Brain microvascular endothelial cell (primary cell): ENCODE measurements around the gene DENND6B.

ENCODE experiments used
- DNase-seq: peaks from one replicate; pipeline ENCODE4 v3.0.0-alpha.2; 2020
- H3K27ac ChIP-seq: fragments of 250-450 bp; sonication (Bioruptor Pico); 2 replicates; pipeline ENCODE4 v1.5.1; 2020; ENCODE audit warnings: mild to moderate bottlenecking, moderate library complexity
- H3K27me3 ChIP-seq: fragments of 250-450 bp; sonication (Bioruptor Pico); replicated peaks from 2 replicates; pipeline ENCODE4 v1.5.1; 2020; ENCODE audit warnings: mild to moderate bottlenecking
- H3K36me3 ChIP-seq: fragments of 250-450 bp; sonication (Bioruptor Pico); replicated peaks from 2 replicates; pipeline ENCODE4 v1.5.1; 2020; ENCODE audit warnings: mild to moderate bottlenecking
- H3K4me3 ChIP-seq: 2 replicates; pipeline ENCODE4 v1.5.1; 2011; ENCODE audit warnings: low read depth, mild to moderate bottlenecking, control low read depth, low read length, moderate library complexity
- CTCF ChIP-seq: IDR thresholded peaks from 2 replicates; pipeline ENCODE4 v1.5.1; 2011; ENCODE audit warnings: low read depth, mild to moderate bottlenecking, moderate library complexity, low read length, control low read depth, inconsistent platforms; ENCODE audit errors: missing control alignments
- in situ Hi-C: cut with HindIII; loops from 2 replicates; pipeline ENCODE4 v1.10.0; 2017; ENCODE audit warnings: low sequenced_read_pairs, low pct_ligation_motif_present

The DENND6B gene

GRCh38 chr22:50262460-50262911, 64.3 kb downstream of the DENND6B start:
- in situ Hi-C loops: no loop called here
- TF ChIP-seq CTCF: no peak
- Histone ChIP-seq H3K27ac (no peak overlapping the region), H3K4me3 (no peak overlapping the region), H3K36me3 (no peaks in the 10 kb centered on the region), H3K27me3 (no peaks in the 10 kb centered on the region)
- DNase-seq: no peak

- TF ChIP-seq CTCF: no peak
- no peak for DNase-seq
- peak within 1 kb of the TSS; percentile 62 for H3K4me3 ChIP-seq
- in situ Hi-C loops: no loop called here
- H3K36me3 ChIP-seq: peaks cover 5% of the 10 kb centered on the region
- H3K27me3 ChIP-seq: no peaks in the 10 kb centered on the region
- H3K27ac ChIP-seq: peak within 1 kb of the TSS; percentile 38
These were observed 65.0 kb downstream of the DENND6B start, which contains the start of gene MAPK12 for GRCh38 chr22:50261615-50262459. Gene MAPK12 (minus strand): TSS chr22:50261683. CDS start chr22:50261509, 174 bp downstream.

GRCh38 chr22:50260801-50261614, 65.8 kb downstream of the DENND6B start:
- Histone ChIP-seq H3K36me3 (peaks cover 5% of the 10 kb centered on the region), H3K27me3 (no peaks in the 10 kb centered on the region), H3K4me3 (peak overlapping the region; percentile 62), H3K27ac (peak overlapping the region; percentile 38)
- in situ Hi-C loops: no loop called here
- DNase-seq: peak; percentile 43
- TF ChIP-seq CTCF: no peak

GRCh38 chr22:50260434-50260800, 66.4 kb downstream of the DENND6B start:
- H3K27ac ChIP-seq: peak overlapping the region; percentile 38

GRCh38 chr22:50259302-50259701, 67.5 kb downstream of the DENND6B start:
- in situ Hi-C loops: no loop called here
- Histone ChIP-seq H3K4me3 (no peak overlapping the region), H3K36me3 (peaks cover 5% of the 10 kb centered on the region), H3K27ac (no peak overlapping the region), H3K27me3 (no peaks in the 10 kb centered on the region)
- TF ChIP-seq CTCF: no peak
- no peak for DNase-seq

More at GRCh38 chr22:50260434-50260800, 66.4 kb downstream of the DENND6B start:
- Histone ChIP-seq H3K27me3 (no peaks in the 10 kb centered on the region), H3K4me3 (peak overlapping the region; percentile 62), H3K36me3 (peaks cover 5% of the 10 kb centered on the region)
- no peak for DNase-seq
- in situ Hi-C loops: no loop called here
- no peak for TF ChIP-seq CTCF
